Natural killer cell (primary cell): ENCODE measurements around the gene DNAH11. TPM values are rescaled to one million over a fixed set of nuclear protein-coding genes. Genes with fewer than 3 reads are reported as not detected.

ENCODE experiments used
- ATAC-seq, 3 donors: fragments of 150-1000 bp in 2 of 3; fragments of 200-7000 bp in 1 of 3; cut with Tn5 transposase; 1 replicate in 1 of 3; 2 replicates in 2 of 3; pipeline ENCODE4 v1.10.0; 2021; ENCODE audit warnings: mild to moderate bottlenecking in 2 of 3, moderate library complexity in 2 of 3
- DNase-seq, 2 donors: peaks; one replicate each; pipeline versions ENCODE4 v3.0.0 to v3.0.0-alpha.2; 2013 to 2021; ENCODE audit warnings: mixed read lengths in 1 of 2
- H3K27ac ChIP-seq: one replicate; pipeline ENCODE4 v1.5.1; 2013; ENCODE audit warnings: mild to moderate bottlenecking, low read length
- H3K27me3 ChIP-seq: one replicate; pipeline ENCODE4 v1.6.1; 2013; ENCODE audit warnings: low read length; ENCODE audit not compliant: control insufficient read depth, insufficient read depth
- H3K36me3 ChIP-seq: one replicate; pipeline ENCODE4 v1.6.1; 2013; ENCODE audit warnings: low read length; ENCODE audit not compliant: control insufficient read depth, insufficient read depth
- H3K4me1 ChIP-seq: one replicate; pipeline ENCODE4 v1.6.1; 2013; ENCODE audit warnings: low read length; ENCODE audit not compliant: control insufficient read depth, insufficient read depth
- H3K4me3 ChIP-seq: one replicate; pipeline ENCODE4 v1.5.1; 2013; ENCODE audit warnings: low read length
- H3K9me3 ChIP-seq: one replicate; pipeline ENCODE4 v1.6.1; 2013; ENCODE audit warnings: low read length; ENCODE audit not compliant: control insufficient read depth, insufficient read depth
- H3K27ac Mint-ChIP-seq, 2 donors: one replicate each; pipeline ENCODE4 v1.8.0; 2022; ENCODE audit warnings: mild to moderate bottlenecking in 2 of 2, mixed read lengths in 2 of 2, moderate library complexity in 1 of 2
- H3K27me3 Mint-ChIP-seq, 2 donors: one replicate each; pipeline ENCODE4 v1.8.0; 2022; ENCODE audit warnings: low read depth in 2 of 2, mixed read lengths in 2 of 2
- H3K36me3 Mint-ChIP-seq: one replicate; pipeline ENCODE4 v1.8.0; 2022; ENCODE audit warnings: mixed read lengths
- H3K4me1 Mint-ChIP-seq, 2 donors: one replicate each; pipeline ENCODE4 v1.8.0; 2022; ENCODE audit warnings: mixed read lengths in 2 of 2
- H3K4me3 Mint-ChIP-seq: one replicate; pipeline ENCODE4 v1.8.0; 2022; ENCODE audit warnings: mild to moderate bottlenecking, moderate library complexity, mixed read lengths
- H3K9me3 Mint-ChIP-seq, 2 donors: one replicate each; pipeline ENCODE4 v1.8.0; 2022; ENCODE audit warnings: mixed read lengths in 2 of 2
- WGBS: methylation state at CpG from one replicate; pipeline ENCODE4 v1.1.7; 2013; ENCODE audit warnings: missing lambda C conversion rate; ENCODE audit not compliant: insufficient coverage; 5-methylcytosine and 5-hydroxymethylcytosine counted together
- intact Hi-C: fragments of 100-400 bp; cut with micrococcal nuclease; formaldehyde crosslinking; loops from one replicate; pipeline ENCODE4 v1.14.2; 2022
- total RNA-seq, 4 donors: library from RNA; stranded (reverse); fragments of 120-200 nt in 1 of 4; gene quantifications; one replicate each; pipeline versions ENCODE4 v1.2.3 to v1.2.4, GENCODE V29; 2013 to 2022
- TF ChIP-seq, protein P1 (sequence below): fragments of 200-600 bp; IDR thresholded peaks from one replicate; pipeline ENCODE4 v1.8.0; 2022; ENCODE audit warnings: antibody characterized with exemption

Gene DNAH11
- total RNA-seq, 3 donors from 2014 or later (not counting 1 experiment from before 2014, with no cell fraction given): 0.09 to 0.48 (median 0.39) TPM

DNA sequence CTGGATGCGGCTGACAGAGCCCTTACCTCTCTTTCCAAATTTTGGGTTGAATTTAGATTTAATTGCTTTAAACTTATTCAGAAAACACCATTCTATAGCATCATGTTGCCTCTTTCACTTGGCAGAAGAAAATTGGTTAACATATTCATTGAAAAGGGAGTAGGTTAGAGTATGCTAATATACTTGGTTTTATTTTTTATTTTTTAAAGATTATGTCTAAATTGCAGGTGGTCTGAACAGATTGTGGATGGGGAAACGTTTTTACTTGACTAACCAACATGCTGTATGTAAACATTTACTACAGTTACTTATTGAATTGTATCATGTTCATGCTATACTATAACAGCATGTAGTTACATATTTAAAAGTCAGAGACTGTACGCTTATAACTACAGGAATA is 65.6 kb downstream of the DNAH11 start:
- H3K9me3 Mint-ChIP-seq: no peaks in the 10 kb centered on the region
- H3K4me1 Mint-ChIP-seq: peaks cover 6% of the 10 kb centered on the region in 2 donors
- no CpG with 5 or more reads among the region's 3 CpGs for WGBS
- H3K4me3 Mint-ChIP-seq: no peak overlapping the region
- Histone ChIP-seq H3K4me1 (no peaks in the 10 kb centered on the region), H3K27me3 (no peaks in the 10 kb centered on the region), H3K4me3 (no peak overlapping the region), H3K9me3 (no peaks in the 10 kb centered on the region), H3K27ac (no peak overlapping the region), H3K36me3 (no peaks in the 10 kb centered on the region)
- intact Hi-C loops: no loop called here
- DNase-seq (no peak), ATAC-seq (no peak)
- no peaks in the 10 kb centered on the region for H3K36me3 Mint-ChIP-seq
- peaks cover 16 to 22% of the 10 kb centered on the region in 2 donors for H3K27me3 Mint-ChIP-seq
- H3K27ac Mint-ChIP-seq: no peak overlapping the region
- TF ChIP-seq, protein P1, sequence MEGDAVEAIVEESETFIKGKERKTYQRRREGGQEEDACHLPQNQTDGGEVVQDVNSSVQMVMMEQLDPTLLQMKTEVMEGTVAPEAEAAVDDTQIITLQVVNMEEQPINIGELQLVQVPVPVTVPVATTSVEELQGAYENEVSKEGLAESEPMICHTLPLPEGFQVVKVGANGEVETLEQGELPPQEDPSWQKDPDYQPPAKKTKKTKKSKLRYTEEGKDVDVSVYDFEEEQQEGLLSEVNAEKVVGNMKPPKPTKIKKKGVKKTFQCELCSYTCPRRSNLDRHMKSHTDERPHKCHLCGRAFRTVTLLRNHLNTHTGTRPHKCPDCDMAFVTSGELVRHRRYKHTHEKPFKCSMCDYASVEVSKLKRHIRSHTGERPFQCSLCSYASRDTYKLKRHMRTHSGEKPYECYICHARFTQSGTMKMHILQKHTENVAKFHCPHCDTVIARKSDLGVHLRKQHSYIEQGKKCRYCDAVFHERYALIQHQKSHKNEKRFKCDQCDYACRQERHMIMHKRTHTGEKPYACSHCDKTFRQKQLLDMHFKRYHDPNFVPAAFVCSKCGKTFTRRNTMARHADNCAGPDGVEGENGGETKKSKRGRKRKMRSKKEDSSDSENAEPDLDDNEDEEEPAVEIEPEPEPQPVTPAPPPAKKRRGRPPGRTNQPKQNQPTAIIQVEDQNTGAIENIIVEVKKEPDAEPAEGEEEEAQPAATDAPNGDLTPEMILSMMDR: no peak

DNA sequence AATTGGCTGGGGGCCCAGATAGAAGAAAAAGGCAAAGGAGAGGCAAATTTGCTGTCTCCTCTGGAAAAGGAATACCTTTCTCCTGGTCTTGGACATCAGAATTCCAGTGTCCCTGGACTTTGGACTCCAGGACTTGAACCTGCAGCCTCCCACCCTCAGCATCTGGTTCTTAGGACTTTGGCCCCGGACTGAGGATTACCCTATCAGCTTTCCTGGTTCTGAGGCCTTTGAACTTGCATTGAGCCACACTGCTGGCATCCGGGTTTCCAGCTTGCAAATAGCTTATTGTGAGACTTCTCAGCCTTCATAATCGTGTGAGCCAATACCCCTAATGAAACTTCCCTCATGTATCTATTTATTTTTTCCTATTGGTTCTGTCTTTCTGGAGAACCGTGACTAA is 68.3 kb downstream of the DNAH11 start:
- DNase-seq (no peak), ATAC-seq (no peak)
- Mint-ChIP-seq H3K9me3 (no peaks in the 10 kb centered on the region), H3K4me3 (no peak overlapping the region), H3K27ac (no peak overlapping the region), H3K36me3 (no peaks in the 10 kb centered on the region), H3K4me1 (no peaks in the 10 kb centered on the region), H3K27me3 (peaks cover 8 to 13% of the 10 kb centered on the region in 2 donors)
- intact Hi-C loops: no loop called here
- Histone ChIP-seq H3K4me3 (no peak overlapping the region), H3K4me1 (no peaks in the 10 kb centered on the region), H3K9me3 (no peaks in the 10 kb centered on the region), H3K27me3 (no peaks in the 10 kb centered on the region), H3K27ac (no peak overlapping the region), H3K36me3 (no peaks in the 10 kb centered on the region)
- TF ChIP-seq, protein P1: no peak
- 88% methylated on average over 4 of the region's 4 CpGs for WGBS

DNA sequence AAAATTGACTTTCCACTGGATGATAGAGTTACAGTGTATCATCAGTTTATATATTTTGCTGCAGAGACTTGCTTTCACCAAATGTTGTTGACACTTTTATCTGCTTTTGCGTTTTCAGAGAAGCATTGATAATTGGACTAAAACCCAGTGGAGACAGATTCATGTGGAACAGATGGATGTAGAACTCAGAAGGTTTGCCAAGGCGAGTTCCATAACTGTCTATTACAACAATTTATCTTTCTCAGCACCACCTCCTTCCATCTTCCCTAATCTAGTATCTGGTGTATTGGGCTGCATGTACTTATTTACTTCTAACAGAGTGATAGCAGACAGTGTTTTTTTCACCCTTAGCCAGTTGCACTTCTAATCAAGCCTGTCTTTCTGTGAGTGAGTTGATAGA is 73.3 kb downstream of the DNAH11 start:
- Mint-ChIP-seq H3K4me3 (no peak overlapping the region), H3K27ac (no peak overlapping the region), H3K4me1 (no peaks in the 10 kb centered on the region), H3K9me3 (no peaks in the 10 kb centered on the region), H3K27me3 (peaks cover 3 to 15% of the 10 kb centered on the region in 2 donors), H3K36me3 (no peaks in the 10 kb centered on the region)
- no peaks in the 10 kb centered on the region for H3K4me1 ChIP-seq
- TF ChIP-seq, protein P1: no peak
- no peak overlapping the region for H3K4me3 ChIP-seq
- ATAC-seq (no peak), DNase-seq (no peak)
- H3K27ac ChIP-seq: no peak overlapping the region
- H3K36me3 ChIP-seq: no peaks in the 10 kb centered on the region
- intact Hi-C loops: no loop called here
- WGBS: 82% methylated on average over 1 of the region's 2 CpGs
- H3K9me3 ChIP-seq: no peaks in the 10 kb centered on the region
- no peaks in the 10 kb centered on the region for H3K27me3 ChIP-seq

DNA sequence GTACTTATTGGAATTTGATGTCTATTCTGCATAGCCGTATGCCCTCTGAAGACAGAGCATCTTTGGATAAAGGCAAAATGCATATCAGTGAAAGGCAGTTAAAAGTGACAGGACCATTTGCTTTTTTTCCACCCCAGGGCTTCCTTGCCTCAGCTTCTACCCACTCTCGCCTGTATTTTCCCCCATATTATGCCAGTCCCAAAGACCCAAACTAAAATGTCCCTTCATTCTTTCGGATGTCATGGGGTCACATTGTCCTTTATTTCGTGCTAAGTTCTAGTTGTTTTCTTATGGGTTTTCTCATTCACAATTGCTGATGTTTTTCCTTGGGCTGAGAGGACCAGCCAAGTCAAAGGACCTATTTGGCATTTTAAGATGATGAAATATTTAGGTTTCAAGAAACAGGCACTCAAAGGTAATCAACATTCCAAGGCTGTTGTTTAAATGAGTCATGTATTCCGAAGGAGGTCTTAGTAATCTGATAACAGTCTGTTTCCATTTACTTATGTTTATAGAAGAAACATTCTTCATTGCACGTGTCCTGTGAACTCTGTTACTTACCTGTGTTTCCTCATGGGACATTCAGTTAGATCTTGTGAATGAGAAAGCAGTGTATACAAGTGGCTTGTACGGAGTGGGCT is 74.1 kb downstream of the DNAH11 start:
- Histone ChIP-seq H3K9me3 (no peaks in the 10 kb centered on the region), H3K4me1 (no peaks in the 10 kb centered on the region), H3K36me3 (no peaks in the 10 kb centered on the region), H3K4me3 (no peak overlapping the region), H3K27ac (no peak overlapping the region), H3K27me3 (no peaks in the 10 kb centered on the region)
- WGBS: 84% methylated on average over 7 of the region's 7 CpGs
- H3K9me3 Mint-ChIP-seq: no peaks in the 10 kb centered on the region
- no peak overlapping the region for H3K4me3 Mint-ChIP-seq
- peaks cover 3 to 15% of the 10 kb centered on the region in 2 donors for H3K27me3 Mint-ChIP-seq
- intact Hi-C loops: no loop called here
- H3K4me1 Mint-ChIP-seq: no peaks in the 10 kb centered on the region
- H3K27ac Mint-ChIP-seq: no peak overlapping the region
- ATAC-seq: no peak
- no peak for DNase-seq
- TF ChIP-seq, protein P1: no peak
- no peaks in the 10 kb centered on the region for H3K36me3 Mint-ChIP-seq
